DMS114 treated with DMSO at 0.1 percent for 48 hours (cell line): Measurements from ENCODE around the gene CRAMP1.
"Not testable (repeated sequence)": the region's sequence is repeated elsewhere in the genome, so short reads cannot be mapped to it uniquely, and the experiment has no call there.

Experiments used
- DNase-seq: peaks from one replicate; lab custom pipeline; 2025; ENCODE audit not compliant: unreplicated experiment; lab: John Stamatoyannopoulos, UW

Gene CRAMP1

DNA sequence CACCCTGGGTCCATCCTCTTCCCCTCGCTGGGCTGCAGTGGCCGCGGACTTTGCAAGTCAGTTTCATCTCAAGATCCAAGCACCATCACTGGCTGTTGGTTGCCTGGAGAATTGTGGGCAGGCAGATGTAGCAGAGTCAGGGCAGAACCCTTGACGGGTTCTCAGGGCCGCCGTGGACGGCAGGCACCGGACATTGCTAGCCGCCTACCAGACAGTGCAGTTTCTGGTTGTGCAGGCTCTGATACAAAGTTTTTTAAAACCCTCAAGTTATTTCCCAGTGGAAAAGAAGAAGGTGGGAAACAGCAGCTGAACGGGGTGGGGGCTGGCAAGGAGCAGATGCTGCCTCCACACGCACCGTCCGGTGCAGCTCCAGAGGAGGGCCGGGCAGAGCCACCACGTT, 97.2 kb downstream of the CRAMP1 start:
- DNase-seq, result no peak

DNA sequence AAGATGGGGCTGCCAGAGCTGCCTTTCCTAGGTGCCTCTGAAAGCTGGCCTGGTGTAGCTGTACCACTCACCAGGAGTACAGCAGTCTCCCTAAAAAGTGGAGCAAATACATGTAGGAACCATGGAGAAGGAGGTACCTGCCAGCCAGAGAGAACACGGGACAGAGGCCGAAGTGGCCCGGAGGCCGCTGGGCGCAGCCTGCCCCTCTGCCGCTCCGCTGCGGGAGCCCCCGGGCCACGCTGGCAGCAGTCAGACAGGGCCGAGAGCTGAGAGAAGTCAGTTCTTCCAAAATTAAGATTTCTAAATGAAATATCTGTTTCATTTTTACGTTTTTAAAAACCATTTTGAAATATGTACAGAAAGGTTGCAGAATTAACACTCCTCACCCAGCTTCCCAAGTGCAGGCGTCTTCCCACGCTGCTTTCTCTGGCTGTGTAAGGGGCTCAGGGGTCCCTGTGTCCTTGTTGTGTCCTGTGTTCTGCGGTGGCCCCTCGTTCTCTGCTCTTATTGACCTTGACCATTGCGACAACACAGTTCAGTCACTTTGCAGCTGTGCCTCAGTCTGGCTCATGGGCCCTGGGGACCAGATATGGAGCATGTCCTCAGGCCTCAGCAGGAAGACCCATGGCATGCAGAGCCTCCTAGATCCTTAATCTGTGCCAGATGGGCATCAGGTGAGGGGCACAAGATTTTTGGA, 98.8 kb downstream of the CRAMP1 start:
- DNase-seq, result no peak

DNA sequence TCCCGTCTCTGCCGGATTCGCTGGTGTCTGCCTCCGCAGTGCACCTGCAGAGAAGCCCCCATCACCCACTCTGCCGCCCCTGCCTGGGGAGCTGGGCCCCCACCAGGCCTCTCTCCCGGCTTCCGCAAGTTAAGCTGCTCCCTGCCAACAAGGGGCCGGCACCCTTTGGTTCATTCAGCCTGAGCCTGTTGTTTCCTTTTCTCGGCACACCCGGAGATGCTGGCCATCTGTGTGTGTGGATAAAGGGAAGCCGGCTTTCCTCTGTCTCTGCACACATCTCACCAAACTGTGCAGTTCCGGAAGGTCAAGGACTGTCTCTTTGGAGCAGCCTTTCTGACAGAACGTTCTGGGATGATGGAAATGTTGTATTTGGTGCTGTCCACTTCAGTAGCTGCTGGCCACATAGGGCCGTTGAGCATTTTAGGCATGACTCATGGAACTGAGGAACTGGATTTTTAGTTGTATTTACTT, 100.7 kb downstream of the CRAMP1 start:
- DNase-seq, result no peak

DNA sequence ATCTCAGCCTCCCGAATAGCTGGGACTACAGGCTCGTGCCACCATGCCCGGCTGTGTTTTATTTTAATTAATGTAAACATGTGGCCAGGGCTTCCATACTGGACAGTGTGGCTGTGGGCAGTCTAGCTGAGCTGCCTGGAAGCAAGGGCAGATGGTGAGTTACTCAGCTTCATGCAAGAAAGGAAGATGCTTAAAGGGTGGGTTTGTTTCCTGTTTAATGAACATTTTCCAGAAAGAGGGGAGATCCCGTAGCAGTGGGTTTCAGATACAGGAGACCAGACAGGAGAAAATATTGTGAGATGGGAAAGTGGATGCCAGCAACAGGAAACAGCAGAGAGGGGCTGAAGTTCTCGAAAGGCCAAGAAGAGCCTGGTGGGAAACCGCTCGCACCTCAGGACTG, 101.2 kb downstream of the CRAMP1 start:
- no peak for DNase-seq

DNA sequence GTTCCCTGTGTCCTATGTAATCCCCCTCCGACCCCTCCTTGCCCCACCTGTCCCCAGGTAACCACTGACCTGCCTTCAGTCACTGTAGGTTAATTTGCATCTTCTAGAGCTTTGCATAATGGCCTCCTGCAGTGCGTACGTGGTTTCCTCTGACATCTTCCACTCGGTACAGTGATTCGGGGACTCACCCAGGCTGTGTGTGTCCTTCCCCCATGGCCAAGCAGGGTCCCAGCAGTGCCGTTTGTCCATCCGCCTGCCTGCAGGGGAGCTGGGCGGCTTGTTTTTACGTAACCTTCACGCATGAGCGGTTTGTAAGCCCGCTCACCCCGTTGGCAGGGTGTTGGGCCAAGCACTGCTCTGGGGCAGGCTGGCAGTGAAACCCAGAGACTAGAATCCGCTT, 101.8 kb downstream of the CRAMP1 start:
- no peak for DNase-seq

DNA sequence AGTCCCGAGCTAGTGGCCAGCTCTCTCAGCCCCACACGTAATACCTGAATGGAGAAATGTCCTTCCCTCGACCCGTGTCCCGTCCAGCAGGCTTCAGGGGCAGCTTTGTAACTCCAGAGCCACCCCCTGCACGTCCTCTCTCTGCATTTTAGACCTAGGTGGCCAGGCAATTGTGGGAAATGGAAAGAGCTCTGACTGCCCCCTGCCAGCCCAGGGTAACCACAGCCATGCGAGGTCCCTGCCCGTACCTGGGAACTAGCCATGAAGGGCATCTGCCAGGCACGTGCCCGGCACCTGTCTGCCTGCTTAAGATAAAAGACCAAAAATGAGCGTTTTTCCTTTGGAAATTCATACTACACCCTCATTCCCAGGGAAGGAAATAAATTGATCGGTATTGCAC, 103.1 kb downstream of the CRAMP1 start:
- no peak for DNase-seq

DNA sequence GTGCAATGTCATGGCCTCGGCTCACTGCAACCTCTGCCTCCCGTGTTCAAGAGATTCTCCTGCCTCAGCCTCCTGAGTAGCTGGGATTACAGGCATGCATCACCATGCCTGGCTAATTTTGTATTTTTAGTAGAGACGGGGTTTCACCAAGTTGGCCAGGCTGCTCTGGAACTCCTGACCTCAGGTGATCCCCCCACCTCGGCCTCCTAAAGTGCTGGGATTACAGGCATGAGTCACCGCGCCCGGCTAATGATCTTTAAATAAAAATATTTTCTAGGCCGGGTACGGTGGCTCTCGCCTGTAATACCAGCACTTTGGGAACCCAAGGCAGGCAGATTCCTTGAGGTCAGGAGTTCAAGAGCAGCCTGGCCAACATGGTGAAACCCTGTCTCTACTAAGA, 106.1 kb downstream of the CRAMP1 start:
- DNase-seq, result not testable (repeated sequence)

DNA sequence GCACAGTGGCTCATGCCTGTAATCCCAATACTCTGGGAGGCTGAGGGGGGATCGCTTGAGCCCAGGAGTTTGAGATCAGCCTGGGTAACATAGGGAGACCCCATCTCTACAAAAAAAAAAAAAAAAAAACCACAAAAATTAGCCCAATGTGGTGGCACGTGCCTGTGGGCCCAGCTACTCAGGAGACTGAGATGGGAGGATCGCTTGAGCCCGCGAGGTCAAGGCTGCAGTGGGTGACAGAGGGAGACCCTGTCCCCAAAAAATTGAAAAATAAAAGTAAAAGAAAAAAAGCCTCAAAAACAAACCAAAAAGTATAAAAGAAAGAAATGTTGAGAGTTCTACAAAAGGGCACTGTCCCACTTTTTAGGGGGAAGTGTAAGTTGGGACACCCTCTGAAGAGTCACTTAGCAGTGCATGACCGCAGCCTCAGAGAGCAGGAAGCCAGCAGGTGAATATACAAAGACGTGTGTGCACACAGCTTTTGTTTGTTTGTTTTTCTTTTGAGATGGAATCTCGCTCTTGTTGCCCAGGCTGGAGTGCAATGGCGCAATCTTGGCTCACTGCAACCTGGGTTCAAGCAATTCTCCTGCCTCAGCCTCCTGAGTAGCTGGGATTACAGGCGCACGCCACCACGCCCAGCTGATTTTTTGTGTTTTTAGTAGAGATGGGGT, 107.5 kb downstream of the CRAMP1 start:
- DNase-seq, result not testable (repeated sequence)

DNA sequence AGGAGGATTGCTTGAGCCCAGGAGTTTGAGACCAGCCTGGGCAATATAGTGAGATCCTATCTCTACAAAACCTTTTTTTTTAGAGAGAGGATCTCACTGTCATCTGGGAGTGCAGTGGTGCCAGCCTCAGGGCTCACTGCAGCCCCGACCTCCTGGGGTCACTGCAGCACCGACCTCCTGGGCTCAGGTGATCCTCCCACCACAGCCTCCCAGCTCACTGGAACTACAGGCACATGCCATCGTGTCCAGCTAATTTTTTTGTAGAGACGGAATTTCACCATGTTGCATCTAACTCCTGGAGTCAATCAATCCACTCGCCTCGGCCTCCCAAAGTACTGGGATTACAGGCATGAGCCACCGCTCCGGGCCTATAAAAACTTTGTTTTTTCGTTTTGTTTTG, 109.2 kb downstream of the CRAMP1 start:
- DNase-seq, result no peak

DNA sequence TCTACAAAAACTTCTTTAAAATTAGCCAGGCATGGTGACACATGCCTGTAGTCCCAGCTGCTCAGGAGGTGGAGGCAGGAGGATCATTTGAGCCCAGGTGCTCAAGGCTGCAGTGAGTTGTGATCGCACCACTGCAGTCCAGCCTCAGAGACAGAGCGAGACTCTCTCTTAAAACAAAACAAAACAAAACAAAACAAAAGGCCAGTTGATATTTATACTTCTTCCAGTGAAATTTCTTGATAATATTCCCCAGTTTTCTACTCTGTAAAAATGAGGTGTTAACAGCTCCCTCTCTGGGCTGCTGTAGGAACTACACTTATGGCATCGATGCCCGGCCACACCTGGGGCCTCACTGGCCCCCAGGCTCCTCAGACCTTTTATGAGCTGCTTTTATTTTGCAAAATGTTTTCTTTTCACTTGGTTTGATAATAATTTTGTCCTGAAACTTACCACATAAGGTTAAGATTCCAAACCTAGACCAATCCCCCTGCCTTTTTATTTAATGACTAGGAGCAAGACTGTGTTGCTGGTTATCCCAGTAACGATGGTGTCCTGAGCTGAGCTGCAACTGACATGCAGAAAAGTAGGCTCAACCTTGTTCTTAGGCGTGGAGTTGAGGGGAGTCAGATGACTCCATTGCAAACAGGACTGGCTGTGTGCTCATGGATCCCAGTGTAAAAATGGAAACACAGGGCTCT, 111.4 kb downstream of the CRAMP1 start:
- no peak for DNase-seq

DNA sequence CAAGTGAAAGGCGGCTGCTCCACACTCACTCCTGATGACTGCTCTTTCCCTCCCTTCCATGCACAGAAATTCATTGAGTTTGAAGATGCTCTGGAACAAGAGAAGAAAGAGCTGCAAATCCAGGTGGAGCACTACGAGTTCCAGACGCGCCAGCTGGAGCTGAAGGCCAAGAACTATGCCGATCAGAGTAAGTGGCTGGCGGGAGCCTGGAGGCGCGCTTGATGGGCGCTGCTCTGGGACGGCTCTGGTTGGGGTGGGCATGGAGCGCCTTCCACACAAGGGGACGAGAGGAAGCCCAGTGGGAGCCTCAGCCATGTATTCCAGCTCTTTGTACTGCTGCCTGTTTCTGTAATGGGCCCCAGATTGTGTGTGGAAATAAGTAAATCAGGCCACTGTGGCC, 112.3 kb downstream of the CRAMP1 start:
- DNase-seq, result no peak

DNA sequence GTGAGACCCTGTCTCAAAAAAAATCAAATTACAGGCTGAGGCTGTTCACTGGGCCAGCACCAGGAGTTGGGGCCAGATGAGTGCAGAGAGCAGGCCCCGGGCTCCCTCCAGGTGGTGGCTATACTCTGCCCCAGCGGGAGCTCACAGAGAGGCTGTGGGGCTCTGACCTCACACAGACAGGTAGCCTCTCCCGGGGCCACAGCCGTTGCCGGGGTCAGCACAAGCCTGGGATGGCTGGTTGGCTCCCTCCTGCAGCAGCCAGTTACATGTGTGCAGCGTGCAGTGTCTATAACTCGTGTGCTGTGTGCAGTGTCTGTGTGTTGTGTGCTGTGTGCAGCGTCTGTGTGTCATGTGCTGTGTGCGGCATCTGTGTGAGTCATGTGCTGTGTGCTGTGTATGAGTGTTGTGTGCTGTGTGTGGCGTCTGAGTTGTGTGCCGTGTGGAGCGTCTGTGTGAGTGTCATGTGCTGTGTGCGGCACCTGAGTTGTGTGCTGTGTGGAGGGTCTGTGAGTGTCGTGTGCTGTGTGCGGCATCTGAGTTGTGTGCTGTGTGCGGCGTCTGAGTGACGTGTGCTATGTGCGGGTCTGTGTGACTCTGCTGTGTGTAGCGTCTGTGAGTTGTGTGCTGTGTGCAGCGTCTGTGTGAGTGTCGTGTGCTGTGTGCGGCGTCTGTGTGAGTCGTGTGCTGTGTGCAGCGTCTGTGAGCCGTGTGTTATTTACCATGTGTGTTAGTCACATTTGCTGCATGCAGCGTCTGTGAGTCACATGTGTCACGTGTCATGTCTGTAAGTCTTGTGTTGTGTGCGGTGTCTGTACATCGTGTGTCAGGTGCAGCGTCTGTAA, 114.7 kb downstream of the CRAMP1 start:
- no peak for DNase-seq
